ENCODE results near the gene TNK2.
"Not testable (repeated sequence)": the region's sequence is repeated elsewhere in the genome, so short reads cannot be mapped to it uniquely, and the experiment has no call there.

Gene TNK2

GRCh38 chr3:195824425-195825190 lies 83.7 kb downstream of the TNK2 start:
- FAIRE-seq: not testable (repeated sequence)

GRCh38 chr3:195823999-195824398 lies 84.4 kb downstream of the TNK2 start:
- no peak for FAIRE-seq
- DNase-seq (ENCODE audit: low spot score): peak; percentile 77

More at GRCh38 chr3:195824425-195825190, 83.7 kb downstream of the TNK2 start:
- not testable (repeated sequence) for DNase-seq (ENCODE audit: low spot score)

GRCh38 chr3:195823280-195823679 lies 85.1 kb downstream of the TNK2 start:
- FAIRE-seq: no peak
- no peak for DNase-seq (ENCODE audit: low spot score)

GRCh38 chr3:195822131-195822696 lies 86.1 kb downstream of the TNK2 start:
- FAIRE-seq: no peak

GRCh38 chr3:195821403-195822130 lies 86.8 kb downstream of the TNK2 start:
- no peak for DNase-seq (ENCODE audit: low spot score)
- FAIRE-seq: no peak

More at GRCh38 chr3:195822131-195822696, 86.1 kb downstream of the TNK2 start:
- DNase-seq (ENCODE audit: low spot score): no peak

DNA sequence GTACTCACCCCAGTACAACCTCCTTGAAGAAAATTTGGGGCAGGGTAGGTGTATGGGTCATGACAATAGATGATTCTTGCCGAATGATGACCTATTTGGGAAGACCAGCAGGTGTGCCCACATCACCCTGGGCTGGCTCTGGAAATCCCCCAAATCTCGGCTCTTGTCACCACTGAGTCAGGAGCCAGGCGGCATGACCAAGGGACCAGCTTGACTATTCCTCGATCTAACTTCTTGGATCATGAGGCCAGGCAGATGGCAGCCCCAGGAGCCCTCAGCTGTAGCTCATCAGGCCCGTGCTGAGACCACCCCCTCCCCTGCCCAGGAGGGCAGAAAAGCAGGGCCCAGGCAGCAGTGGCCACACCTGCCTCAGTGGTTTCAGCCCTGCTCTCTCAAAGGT lies 87.5 kb downstream of the TNK2 start:
- DNase-seq (ENCODE audit: low spot score) (no peak), FAIRE-seq (no peak)

DNA sequence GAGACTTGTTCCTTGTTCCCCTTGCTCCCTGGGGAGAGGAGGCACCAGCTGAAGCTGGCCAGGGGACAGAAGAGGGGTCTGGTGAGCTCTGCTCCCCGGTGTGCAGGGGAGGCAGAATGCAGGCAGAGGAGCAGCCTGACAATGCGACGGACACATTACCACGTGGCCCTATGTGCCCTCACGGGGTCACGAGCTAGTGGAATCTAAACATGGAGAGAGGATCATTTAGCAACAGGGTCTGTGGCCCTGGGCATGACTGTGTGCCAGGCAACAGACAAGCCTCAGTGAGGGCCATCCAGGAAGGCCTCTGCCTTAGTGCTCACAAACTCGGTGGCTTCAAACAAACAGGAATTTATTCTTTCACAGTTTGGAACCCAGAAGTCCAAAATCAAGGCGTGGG lies 88.2 kb downstream of the TNK2 start:
- FAIRE-seq (peak; percentile 30), DNase-seq (ENCODE audit: low spot score) (no peak)

DNA sequence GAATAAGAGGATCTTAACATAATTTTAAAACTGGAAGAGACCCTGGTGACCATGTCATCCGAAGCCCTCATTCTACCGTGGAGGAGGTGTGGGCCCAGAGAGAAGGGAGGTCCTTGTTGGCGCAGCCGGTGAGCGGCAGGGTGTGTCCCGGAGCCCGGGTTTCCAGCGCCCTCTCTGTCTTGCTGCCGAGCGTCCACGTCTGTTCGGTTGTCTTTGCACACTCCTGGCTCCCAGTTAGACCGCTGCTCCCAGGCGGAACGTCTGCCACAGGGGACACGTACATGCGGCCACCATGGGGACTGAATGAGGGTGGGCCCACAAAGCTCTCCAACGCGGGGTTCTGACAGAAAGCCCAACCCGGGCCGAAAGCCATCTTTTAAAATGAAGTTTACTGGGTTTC lies 90.0 kb downstream of the TNK2 start:
- no peak for FAIRE-seq
- DNase-seq (ENCODE audit: low spot score): no peak

DNA sequence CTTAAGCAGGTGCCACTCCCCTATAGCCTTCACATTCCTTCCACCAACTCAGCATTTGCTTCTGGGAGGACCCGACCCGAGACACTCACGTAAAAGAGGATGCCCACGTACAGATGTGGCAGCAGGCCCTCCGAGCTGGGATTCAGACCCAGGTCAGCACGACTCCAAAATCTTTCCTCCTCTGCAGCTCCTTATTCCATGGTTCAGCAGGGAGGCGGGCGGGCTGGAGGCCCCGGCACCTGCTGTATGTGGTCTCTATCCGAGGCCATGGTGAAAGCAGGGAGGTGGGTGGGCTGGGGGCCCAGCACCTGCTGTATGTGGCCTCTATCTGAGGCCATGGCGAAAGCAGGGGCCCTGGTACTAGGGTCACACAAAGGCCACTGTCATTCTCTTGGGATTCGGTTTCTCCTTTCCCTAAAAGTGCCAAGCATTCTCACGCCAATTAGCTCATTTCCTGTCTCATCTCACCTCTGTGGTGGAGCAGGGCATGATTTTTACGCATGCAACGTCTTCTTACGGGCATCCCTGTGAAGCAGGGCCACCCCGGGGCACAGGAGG lies 90.7 kb downstream of the TNK2 start:
- DNase-seq (ENCODE audit: low spot score): no peak
- no peak for FAIRE-seq

DNA sequence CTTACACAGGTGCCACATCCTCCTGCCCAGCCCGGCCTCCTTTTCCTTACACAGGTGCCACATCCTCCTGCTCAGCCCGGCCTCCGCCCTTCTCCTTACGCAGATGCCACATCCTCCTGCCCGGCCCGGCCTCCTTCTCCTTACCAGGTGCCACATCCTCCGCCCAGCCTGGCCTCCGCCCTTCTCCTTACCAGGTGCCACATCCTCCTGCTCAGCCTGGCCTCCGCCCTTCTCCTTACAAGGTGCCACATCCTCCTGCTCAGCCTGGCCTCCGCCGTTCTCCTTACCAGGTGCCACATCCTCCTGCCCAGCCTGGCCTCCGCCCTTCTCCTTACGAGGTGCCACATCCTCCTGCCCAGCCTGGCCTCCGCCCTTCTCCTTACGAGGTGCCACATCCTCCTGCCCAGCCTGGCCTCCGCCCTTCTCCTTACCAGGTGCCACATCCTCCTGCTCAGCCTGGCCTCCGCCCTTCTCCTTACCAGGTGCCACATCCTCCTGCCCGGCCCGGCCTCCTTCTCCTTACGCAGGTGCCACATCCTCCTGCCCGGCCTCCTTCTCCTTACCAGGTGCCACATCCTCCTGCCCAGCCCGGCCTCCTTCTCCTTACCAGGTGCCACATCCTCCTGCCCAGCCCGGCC lies 92.0 kb downstream of the TNK2 start:
- FAIRE-seq: peak; percentile 65

GRCh38 chr3:195815169-195815771 lies 93.1 kb downstream of the TNK2 start:
- FAIRE-seq (peak; percentile 65), DNase-seq (ENCODE audit: low spot score) (peak; percentile 62)

More for the DNA sequence above, 92.0 kb downstream of the TNK2 start:
- not testable (repeated sequence) for DNase-seq (ENCODE audit: low spot score)

DNA sequence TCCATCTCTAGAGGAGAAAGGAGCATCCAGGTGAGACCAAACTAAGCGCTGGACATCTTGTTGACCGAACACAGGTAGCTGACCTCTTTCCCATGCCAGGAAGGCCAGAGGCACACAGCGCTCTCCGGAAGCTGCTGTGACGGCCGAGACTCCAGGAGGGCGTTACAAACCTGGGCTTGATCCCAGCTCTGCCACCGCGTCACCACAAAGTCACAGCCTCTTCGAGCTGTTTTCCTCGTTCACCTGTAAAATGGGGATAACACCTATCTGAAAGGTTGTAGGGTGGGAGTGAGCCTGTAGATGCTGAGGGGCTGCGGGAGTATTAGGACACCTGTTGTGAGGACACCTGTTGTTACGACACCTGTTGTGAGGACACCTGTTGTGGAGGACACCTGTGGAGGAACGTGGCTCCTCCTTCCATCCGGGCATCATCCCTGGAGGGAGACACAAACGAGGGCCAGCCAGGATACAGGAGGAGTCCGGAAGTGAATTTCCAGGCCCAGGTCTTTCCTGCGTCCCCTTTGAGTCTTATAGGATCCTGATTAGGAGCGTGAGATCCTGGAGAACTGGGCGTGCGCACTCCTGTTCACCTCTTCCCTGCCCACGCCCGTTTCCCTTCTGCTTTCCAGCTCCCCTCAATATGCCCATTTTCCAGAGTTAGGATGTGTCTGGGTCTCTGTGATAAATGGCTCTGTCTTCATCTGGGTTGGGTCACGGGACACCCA lies 94.3 kb downstream of the TNK2 start:
- no peak for DNase-seq (ENCODE audit: low spot score)
- no peak for FAIRE-seq
